Measurements from ENCODE around the gene ZBTB7C. TPM values are rescaled to one million over a fixed set of nuclear protein-coding genes. Genes with fewer than 3 reads are reported as not detected.

ZBTB7C gene
- total and polyA plus RNA-seq, 9 of the 15 experiments (the other 6 are each of a cell fraction or from before 2014, with no cell fraction given): not detected

DNA sequence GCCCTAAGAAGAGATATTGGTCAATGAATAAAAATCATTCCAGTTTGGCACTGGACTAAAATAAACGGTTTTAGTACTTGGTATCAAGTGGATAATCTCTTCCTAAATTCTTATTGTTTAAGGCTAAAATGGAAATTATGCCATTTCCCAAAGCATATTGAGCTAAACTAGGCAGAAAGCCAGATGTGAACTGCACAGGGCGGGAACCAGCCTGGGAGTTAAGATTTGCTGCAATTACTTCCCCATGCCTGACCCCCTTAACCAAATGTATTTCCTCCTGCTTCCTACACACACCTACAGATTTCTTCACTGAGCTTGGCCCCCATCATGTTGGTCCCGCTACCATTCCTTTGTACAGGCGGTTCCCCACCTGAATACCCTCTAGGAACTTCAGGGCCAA lies 12.2 kb downstream of the ZBTB7C start (continued):
- TF ChIP-seq, protein P1, sequence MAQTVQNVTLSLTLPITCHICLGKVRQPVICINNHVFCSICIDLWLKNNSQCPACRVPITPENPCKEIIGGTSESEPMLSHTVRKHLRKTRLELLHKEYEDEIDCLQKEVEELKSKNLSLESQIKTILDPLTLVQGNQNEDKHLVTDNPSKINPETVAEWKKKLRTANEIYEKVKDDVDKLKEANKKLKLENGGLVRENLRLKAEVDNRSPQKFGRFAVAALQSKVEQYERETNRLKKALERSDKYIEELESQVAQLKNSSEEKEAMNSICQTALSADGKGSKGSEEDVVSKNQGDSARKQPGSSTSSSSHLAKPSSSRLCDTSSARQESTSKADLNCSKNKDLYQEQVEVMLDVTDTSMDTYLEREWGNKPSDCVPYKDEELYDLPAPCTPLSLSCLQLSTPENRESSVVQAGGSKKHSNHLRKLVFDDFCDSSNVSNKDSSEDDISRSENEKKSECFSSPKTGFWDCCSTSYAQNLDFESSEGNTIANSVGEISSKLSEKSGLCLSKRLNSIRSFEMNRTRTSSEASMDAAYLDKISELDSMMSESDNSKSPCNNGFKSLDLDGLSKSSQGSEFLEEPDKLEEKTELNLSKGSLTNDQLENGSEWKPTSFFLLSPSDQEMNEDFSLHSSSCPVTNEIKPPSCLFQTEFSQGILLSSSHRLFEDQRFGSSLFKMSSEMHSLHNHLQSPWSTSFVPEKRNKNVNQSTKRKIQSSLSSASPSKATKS (CRISPR knock-in tag; IDR thresholded peaks at IDR 0.05): no peak
- TF ChIP-seq RBM39 (optimal IDR thresholded peaks at IDR 0.05; ENCODE audit: low read depth, low read length) (no peak), CBFA2T2 (conservative IDR thresholded peaks at IDR 0.05) (no peak), E4F1 (CRISPR knock-in tag; IDR thresholded peaks at IDR 0.05; ENCODE audit: borderline replicate concordance) (no peak), PTBP1 (IDR thresholded peaks at IDR 0.05; ENCODE audit: low read depth, low read length) (no peak), TFAM (CRISPR knock-in tag; conservative IDR thresholded peaks at IDR 0.05) (no peak), NFIC (IDR thresholded peaks at IDR 0.05) (no peak), SMARCE1 (IDR thresholded peaks at IDR 0.05) (no peak), PCBP1 (IDR thresholded peaks at IDR 0.05; ENCODE audit: low read depth, low read length, poor library complexity, severe bottlenecking) (no peak), POLR2A (conservative IDR thresholded peaks at IDR 0.05) (no peak)

Measured in K562 (cell line).